NCI-H446 (cell line): ENCODE data around the gene ATP8B4.

ENCODE experiments used
- DNase-seq, 2 experiments: peaks; one replicate each; lab custom pipeline; 2025; lab: John Stamatoyannopoulos, UW

Gene ATP8B4

GRCh38 chr15:49953421-49953820 is 165.6 kb downstream of the ATP8B4 start:
- DNase-seq = no peak

GRCh38 chr15:49946681-49947080 is 172.4 kb downstream of the ATP8B4 start:
- DNase-seq = no peak

GRCh38 chr15:49934487-49934886 is 184.5 kb downstream of the ATP8B4 start:
- DNase-seq = no peak

- DNase-seq = no peak
Measured at GRCh38 chr15:49927189-49927861, 191.7 kb downstream of the ATP8B4 start.

GRCh38 chr15:49926740-49927139 is 192.3 kb downstream of the ATP8B4 start:
- DNase-seq = no peak

- DNase-seq = no peak
Measured at GRCh38 chr15:49923671-49924070, 195.4 kb downstream of the ATP8B4 start.

- no peak for DNase-seq
Measured at GRCh38 chr15:49919034-49919433, 200.0 kb downstream of the ATP8B4 start.

GRCh38 chr15:49918121-49918520 is 200.9 kb downstream of the ATP8B4 start:
- DNase-seq = peak in 1 of 2 experiments; percentile 11

GRCh38 chr15:49916998-49917397 is 202.0 kb downstream of the ATP8B4 start:
- no peak for DNase-seq

GRCh38 chr15:49915822-49916221 is 203.2 kb downstream of the ATP8B4 start:
- DNase-seq = no peak

GRCh38 chr15:49908933-49909295 is 210.1 kb downstream of the ATP8B4 start:
- DNase-seq = no peak

GRCh38 chr15:49908236-49908932 is 210.6 kb downstream of the ATP8B4 start:
- no peak for DNase-seq

- no peak for DNase-seq
Measured at GRCh38 chr15:49906966-49907365, 212.1 kb downstream of the ATP8B4 start.

GRCh38 chr15:49905221-49905620 is 213.8 kb downstream of the ATP8B4 start:
- no peak for DNase-seq

GRCh38 chr15:49904296-49904695 is 214.7 kb downstream of the ATP8B4 start:
- DNase-seq = no peak

GRCh38 chr15:49902685-49903501 is 216.1 kb downstream of the ATP8B4 start:
- DNase-seq = no peak

GRCh38 chr15:49901996-49902684 is 216.9 kb downstream of the ATP8B4 start:
- DNase-seq = no peak

- DNase-seq = no peak
Measured at GRCh38 chr15:49901321-49901720, 217.7 kb downstream of the ATP8B4 start.

GRCh38 chr15:49900903-49901235 is 218.2 kb downstream of the ATP8B4 start:
- no peak for DNase-seq

- no peak for DNase-seq
Measured at GRCh38 chr15:49900006-49900902, 218.8 kb downstream of the ATP8B4 start.

- DNase-seq = no peak
Measured at GRCh38 chr15:49898575-49899283, 220.3 kb downstream of the ATP8B4 start.
